Middle frontal gyrus (tissue), 1 donor: ENCODE data around the gene ZMYM2.

Experiments
- DNase-seq: peaks from one replicate; pipeline ENCODE4 v3.0.0-alpha.2; 2015; ENCODE audit warnings: low spot score; ENCODE audit errors: extremely low spot score

The ZMYM2 gene

GRCh38 chr13:20044086-20044485, 85.6 kb downstream of the ZMYM2 start:
- DNase-seq = no peak

DNA sequence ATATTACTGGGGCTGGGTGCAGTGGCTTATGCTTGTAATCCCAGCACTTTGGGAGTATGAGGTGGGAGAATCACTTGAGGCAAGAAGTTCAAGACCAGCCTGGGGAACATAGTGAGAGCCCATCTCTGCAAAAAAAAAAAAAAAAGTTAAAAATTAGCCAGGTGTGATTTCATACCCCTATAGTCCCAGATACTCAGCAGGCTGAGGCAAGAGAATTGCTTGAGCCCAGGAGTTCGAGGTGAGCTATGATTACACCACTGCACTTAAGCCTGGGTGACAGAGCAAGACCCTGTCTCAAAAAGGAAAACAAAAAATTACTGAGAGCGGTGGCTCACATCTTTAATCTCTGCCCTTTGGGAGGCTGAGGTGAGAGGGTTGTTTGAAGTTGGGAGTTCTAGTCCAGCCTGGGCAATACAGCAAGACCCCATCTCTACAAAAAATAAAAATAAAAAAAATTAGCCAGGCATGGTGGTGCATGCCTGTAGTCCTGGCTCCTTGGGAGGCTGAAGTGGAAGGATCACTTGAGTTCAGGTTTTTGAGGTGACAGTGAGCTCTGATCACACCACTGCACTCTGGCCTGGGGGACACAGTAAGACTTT, 87.5 kb downstream of the ZMYM2 start:
- DNase-seq = no peak

GRCh38 chr13:20049558-20050473, 91.3 kb downstream of the ZMYM2 start:
- DNase-seq = no peak

GRCh38 chr13:20051366-20051765, 92.8 kb downstream of the ZMYM2 start:
- no peak for DNase-seq

DNA sequence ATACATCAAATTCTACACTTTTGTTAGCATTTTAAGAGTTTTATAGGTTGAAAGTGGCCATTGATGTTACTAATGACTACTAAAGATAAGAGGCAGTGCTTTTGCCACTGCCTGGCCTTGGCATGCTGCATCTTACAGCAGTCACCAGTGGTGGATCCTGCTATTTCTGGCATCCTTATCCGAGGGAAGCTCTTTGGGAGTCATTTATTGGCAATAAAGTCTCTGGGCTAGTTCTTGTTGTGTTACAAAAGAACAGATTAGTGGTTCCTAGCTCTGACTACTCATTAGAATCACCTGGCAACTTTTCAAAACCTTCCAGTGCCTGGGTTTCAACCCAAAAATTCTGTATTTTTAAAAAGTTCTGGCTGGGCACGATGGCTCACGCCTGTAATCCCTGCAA, 94.5 kb downstream of the ZMYM2 start:
- DNase-seq = no peak

DNA sequence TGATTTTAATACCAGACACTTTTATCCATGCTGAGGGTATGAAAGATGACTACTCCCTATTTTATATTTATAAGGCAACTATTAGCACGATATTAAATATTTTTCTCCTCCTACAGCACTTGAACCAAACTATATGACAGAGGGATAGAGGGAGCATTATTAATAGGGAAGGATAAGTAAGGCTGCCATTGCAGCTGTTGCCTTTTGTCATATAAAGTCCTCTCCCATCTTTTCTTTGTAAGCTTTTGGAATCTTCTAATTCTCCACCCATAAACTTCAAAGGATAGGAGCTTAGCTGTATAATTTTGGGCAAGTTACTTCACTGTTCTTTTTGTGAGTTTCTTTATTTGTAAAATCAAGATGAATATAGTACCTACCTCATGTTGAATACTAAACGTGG, 95.4 kb downstream of the ZMYM2 start:
- DNase-seq = no peak

DNA sequence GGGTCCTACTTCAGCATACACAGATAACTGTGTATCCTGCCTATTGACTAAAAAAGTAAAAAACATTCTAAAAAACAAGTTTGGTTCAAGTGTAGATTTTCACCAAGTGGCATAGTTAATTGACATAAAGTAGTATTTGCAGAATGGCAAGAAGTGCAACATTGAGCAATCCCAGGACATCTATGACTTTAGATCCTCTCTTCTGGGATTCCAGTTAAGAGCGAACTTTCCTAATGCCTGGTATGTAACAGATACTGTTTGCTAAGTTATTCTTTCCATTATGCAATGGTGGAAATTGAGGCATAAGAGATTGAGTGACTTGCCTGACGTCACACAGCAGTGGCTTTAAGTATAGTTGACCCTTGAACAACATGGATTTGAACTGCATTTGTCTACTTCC, 96.1 kb downstream of the ZMYM2 start:
- no peak for DNase-seq

- no peak for DNase-seq
Observed at GRCh38 chr13:20057214-20057613, 98.7 kb downstream of the ZMYM2 start.

- DNase-seq = no peak
Observed at GRCh38 chr13:20057963-20058362, 99.4 kb downstream of the ZMYM2 start.

- DNase-seq = no peak
Observed at GRCh38 chr13:20058476-20058875, 99.9 kb downstream of the ZMYM2 start.

DNA sequence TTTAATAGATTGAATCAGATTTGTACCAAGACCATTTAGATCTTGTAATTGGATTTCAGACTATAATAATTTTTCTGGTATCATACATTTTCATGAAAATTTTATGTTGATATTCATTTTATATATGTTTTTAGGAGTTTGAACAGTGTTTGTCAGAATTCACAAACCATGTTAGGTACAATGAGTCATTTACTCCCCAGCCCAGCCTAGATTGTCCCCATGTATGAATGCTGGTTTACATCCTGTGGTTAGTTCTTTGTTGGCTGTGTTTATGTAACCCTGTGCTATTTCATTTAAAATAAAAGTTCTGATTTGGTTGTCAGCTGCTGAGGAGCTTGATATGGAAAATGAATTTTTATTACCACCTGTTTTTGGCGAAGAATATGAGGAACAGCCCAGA, 105.6 kb downstream of the ZMYM2 start:
- no peak for DNase-seq

GRCh38 chr13:20065516-20065915, 107.0 kb downstream of the ZMYM2 start:
- no peak for DNase-seq

GRCh38 chr13:20069956-20070355, 111.4 kb downstream of the ZMYM2 start:
- no peak for DNase-seq

DNA sequence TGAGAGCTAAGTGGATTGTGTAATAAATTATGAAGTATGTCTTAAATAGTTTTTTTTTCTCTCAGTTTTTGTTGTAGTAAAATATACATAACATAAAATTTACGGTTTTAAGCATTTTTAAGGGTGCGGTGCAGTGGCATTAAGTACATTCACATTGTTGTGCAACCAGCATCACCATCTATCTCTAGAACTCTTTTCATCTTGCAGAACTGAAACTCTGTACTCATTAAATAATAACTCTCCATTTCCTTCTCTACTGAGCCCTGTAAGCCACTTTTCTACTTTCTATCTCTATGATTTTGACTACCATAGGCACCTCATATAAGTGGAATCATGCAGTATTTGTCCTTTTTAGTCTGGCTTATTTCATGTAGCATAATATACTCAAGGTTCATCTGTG, 115.2 kb downstream of the ZMYM2 start:
- no peak for DNase-seq

DNA sequence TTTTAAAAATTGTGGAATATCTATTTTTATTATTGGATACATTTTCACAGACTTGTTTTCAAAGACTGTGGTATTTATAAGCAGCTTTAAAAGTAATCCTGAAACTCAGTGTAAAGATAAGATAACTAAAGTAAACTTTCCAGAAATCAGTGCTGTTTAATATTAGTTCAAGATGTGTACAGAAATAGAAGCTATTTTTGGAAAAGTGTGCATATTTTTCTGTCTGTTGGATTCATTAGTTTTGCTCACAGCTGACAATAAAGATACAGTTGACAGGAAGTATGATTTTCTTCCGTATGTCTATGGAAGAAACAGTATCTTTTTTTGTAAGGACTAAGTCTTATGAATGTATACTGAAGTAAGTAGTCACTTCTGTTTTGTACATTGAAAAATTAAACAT, 116.4 kb downstream of the ZMYM2 start:
- DNase-seq = no peak

- no peak for DNase-seq
Observed at GRCh38 chr13:20077086-20077485, 118.6 kb downstream of the ZMYM2 start.

GRCh38 chr13:20080377-20081164, 122.0 kb downstream of the ZMYM2 start:
- no peak for DNase-seq

DNA sequence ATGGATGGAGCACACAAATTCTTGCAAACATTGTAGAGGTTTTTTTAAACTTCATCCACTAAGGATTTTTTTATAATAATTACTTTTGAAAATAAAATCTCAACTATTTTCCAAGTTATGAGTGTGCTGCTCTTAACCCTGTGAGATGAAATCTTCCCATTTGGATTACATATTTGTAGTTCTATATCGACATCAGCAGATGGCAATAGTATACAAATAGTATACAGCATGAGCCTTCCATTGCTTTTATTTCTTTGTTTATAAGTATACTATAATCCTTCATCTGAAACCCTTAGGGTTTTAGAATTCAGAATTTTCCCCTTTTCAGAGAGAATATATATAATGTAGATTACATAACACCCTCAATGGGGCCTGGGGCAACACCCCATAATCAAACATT, 131.8 kb downstream of the ZMYM2 start:
- DNase-seq = no peak

GRCh38 chr13:20093951-20094350, 135.4 kb downstream of the ZMYM2 start:
- no peak for DNase-seq

GRCh38 chr13:20099319-20099718, 140.8 kb downstream of the ZMYM2 start:
- no peak for DNase-seq

DNA sequence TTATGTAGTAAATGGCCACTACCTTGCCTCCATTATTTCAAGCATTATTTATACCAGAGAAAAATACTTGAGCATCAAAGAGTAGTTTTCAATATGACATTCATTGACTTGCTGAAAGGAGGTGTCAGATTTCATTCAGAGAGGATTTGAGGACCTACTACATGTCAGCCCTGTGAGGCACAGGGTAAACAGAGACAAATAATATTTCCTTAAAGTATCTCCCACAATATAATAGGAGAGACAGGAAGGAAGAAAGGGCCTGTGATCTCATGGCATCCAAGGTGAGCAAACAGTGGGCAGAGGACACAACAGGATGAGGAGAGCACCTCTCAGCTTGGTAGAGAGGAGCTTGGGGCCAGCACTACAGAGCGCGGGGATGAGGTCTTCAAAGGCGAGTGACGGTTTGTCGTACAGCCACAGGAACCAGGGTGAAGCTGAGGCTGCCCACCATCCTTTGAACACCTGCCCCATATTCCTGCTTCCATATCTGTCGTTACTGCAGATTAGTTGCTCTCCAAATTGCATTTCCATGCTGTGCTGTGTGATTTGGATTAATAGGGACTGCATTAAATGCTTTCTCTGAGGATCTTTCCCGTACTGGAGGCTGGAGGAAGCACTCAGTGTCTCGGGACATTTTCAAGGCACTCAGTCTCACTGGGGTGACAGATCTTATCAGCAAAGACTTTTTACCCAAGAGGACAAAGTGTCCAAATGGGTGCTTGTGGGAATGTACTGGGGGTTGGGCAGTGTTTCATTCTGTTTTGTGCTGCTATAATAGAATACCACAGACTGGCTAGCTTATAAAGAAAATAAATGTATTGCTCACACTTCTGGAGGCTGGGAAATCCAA, 143.2 kb downstream of the ZMYM2 start:
- no peak for DNase-seq
